Ectodermal cell (in vitro differentiated cells): ENCODE measurements around the gene SLC30A4.
"Not testable (repeated sequence)": the region's sequence is repeated elsewhere in the genome, so short reads cannot be mapped to it uniquely, and the experiment has no call there.

Experiments
- H3K27ac ChIP-seq: 2 replicates; pipeline ENCODE4 v1.7.0; 2013; ENCODE audit warnings: mild to moderate bottlenecking, low read depth, low read length; ENCODE audit not compliant: insufficient read depth, poor library complexity, severe bottlenecking
- H3K27me3 ChIP-seq: 2 replicates; pipeline ENCODE4 v1.7.0; 2013; ENCODE audit warnings: mild to moderate bottlenecking, low read length; ENCODE audit not compliant: insufficient read depth, control insufficient read depth, poor library complexity, severe bottlenecking
- H3K36me3 ChIP-seq: one replicate; pipeline ENCODE4 v1.7.0; 2013; ENCODE audit warnings: low read length; ENCODE audit not compliant: control insufficient read depth, insufficient read depth
- H3K4me1 ChIP-seq: one replicate; pipeline ENCODE4 v1.7.0; 2013; ENCODE audit warnings: low read length; ENCODE audit not compliant: control insufficient read depth, insufficient read depth
- H3K4me3 ChIP-seq: 2 replicates; pipeline ENCODE4 v1.7.0; 2013; ENCODE audit warnings: low read depth, low read length, control low read depth; ENCODE audit not compliant: insufficient read depth
- H3K9me3 ChIP-seq: 2 replicates; pipeline ENCODE4 v1.7.0; 2013; ENCODE audit warnings: mild to moderate bottlenecking, low read length, moderate library complexity; ENCODE audit not compliant: control insufficient read depth
- WGBS, 2 experiments: methylation state at CpG; one replicate each; pipeline ENCODE4 v1.1.7; 2013; ENCODE audit warnings: missing lambda C conversion rate in 2 of 2; 5-methylcytosine and 5-hydroxymethylcytosine counted together

Gene SLC30A4

DNA sequence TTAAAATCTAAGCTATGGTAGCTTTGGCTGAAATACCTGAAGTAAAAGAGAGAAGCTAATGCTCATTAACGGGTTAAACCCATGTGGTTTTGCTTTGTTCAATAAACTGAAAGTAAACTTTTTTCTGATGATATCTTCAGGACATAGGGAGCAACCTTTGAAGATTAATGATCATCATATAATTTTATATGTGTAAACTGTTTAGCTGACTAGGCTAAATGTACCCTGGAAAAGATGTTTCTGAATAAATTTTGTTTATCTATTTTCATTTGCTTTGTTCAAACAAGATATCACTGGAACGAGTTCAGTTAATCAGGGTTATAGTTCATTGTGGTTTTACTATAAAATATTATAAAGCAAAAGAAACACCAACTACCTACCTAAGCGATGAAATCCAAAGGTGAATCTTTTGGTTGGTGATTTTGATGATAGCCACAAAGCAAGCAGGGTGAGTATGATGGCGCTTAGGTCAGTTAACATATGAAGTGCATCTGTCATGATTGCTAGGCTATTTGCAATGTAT, 11.7 kb downstream of the SLC30A4 start:
- Histone ChIP-seq H3K4me1 (no peaks in the 10 kb centered on the region), H3K27me3 (no peaks in the 10 kb centered on the region), H3K27ac (no peak overlapping the region), H3K36me3 (no peaks in the 10 kb centered on the region), H3K4me3 (no peak overlapping the region), H3K9me3 (no peaks in the 10 kb centered on the region)
- WGBS, 2 experiments: 86 to 92% methylated on average over 3 of the region's 4 CpGs

DNA sequence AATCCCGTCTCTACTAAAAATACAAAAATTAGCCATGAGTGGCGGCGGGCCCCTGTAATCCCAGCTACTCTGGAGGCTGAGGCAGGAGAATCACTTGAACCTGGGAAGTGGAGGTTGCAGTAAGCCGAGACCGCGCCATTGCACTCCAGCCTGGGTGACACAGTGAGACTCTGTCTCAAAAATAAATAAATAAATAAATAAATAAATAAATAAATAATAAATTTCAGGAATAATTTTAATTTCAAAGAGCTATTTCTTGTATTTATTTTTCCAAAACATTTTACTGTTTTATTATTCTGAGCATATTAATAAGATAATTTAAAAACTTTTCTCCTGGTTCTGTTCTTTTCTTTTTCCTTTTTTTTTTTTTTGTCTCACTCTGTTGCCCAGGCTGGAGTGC, 15.4 kb downstream of the SLC30A4 start:
- H3K27me3 ChIP-seq, H3K27ac ChIP-seq, H3K4me1 ChIP-seq, H3K4me3 ChIP-seq, H3K36me3 ChIP-seq, H3K9me3 ChIP-seq: not testable (repeated sequence)
- 89 to 94% methylated on average over 6 of the region's 6 CpGs for WGBS, 2 experiments

DNA sequence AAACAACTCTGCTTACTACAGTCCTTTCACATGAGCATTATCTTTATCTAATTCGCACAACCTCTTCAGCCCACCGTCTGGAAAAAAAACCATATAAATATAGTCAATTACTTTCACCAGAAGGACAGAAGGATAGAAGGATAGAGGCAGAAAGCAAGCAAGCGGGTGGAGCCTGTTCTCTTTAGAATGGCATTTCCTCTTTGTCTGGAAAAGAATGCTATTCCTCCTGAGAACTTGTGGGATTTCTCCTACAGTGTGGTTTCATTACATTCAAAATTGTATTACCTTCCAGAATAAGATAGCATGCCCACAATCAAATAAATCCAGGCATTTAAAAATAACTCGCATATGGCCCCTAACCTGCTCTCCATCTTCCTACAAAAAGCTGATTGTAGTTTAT, 23.1 kb downstream of the SLC30A4 start:
- Histone ChIP-seq H3K27ac (no peak overlapping the region), H3K36me3 (no peaks in the 10 kb centered on the region), H3K27me3 (no peaks in the 10 kb centered on the region), H3K9me3 (no peaks in the 10 kb centered on the region), H3K4me3 (no peak overlapping the region), H3K4me1 (no peaks in the 10 kb centered on the region)
- 68 to 74% methylated on average over 3 of the region's 4 CpGs for WGBS, 2 experiments

DNA sequence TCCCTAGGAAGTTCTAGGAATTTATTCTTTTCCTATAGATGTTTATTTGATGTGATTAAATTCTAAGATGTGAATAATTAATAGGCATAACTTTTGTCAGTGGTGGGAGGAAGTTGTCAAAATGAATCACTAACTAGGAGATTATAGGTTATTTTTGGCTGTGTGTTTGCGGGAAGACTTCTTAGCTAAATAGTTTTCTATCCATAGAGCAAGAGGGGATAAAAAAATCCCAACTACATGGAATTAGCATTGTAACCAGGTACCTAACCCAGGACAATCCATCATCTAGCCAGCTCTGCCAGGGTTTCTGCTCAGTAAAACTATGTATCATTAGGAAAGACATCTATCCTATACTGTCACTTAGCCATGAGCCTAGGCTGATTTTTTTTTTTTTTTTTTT, 23.9 kb downstream of the SLC30A4 start:
- H3K9me3 ChIP-seq: no peaks in the 10 kb centered on the region
- H3K27me3 ChIP-seq: no peaks in the 10 kb centered on the region
- no peak overlapping the region for H3K27ac ChIP-seq
- WGBS, 2 experiments: 88 to 100% methylated on average over 1 of the region's 1 CpG
- H3K4me1 ChIP-seq: no peaks in the 10 kb centered on the region
- H3K36me3 ChIP-seq: no peaks in the 10 kb centered on the region
- no peak overlapping the region for H3K4me3 ChIP-seq

DNA sequence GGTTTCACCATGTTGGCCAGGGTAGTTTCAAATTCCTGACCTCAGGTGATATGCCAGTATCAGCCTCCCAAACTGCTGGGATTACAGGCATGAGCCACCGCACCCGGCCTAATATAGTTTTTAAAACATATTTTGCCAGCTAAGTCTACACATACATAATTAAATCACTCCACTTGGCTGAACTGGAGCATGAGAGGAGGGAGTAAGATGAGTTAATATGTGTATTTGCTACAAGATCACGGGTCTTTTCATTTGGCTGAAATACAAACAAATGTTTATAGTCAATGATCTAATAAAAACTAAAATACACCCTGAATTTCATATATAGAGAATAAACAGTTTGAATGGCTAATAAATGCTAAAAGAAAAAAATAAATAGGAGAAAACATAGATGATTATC, 25.3 kb downstream of the SLC30A4 start:
- Histone ChIP-seq H3K9me3 (no peaks in the 10 kb centered on the region), H3K4me3 (no peak overlapping the region)
- WGBS, 2 experiments: 100% methylated on average over 2 of the region's 3 CpGs; no CpG with 5 or more reads in 1 of the 2 experiments

DNA sequence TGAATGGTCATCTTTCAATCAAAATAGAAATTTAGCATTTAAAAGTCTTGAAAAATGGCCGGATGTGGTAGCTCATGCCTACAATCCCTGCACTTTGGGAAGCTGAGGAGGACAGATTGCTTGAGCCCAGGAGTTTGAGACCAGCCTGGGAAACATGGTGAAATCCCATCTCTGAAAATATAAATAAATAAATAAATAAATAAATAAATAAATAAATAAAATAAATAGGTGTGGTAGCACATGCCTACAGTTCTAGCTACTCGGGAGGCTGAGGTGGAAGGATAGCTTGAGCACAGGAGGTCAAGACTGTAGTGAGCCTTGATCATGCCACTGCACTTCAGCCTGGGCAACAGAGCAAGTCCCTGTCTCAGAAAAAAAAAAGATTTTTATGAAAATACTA, 25.9 kb downstream of the SLC30A4 start:
- 85 to 90% methylated on average over 2 of the region's 2 CpGs for WGBS, 2 experiments
- Histone ChIP-seq H3K36me3 (no peaks in the 10 kb centered on the region), H3K9me3 (no peaks in the 10 kb centered on the region), H3K4me1 (no peaks in the 10 kb centered on the region), H3K4me3 (no peak overlapping the region), H3K27me3 (no peaks in the 10 kb centered on the region), H3K27ac (no peak overlapping the region)

More for the DNA sequence above, 25.3 kb downstream of the SLC30A4 start:
- no peaks in the 10 kb centered on the region for H3K27me3 ChIP-seq
- H3K27ac ChIP-seq: no peak overlapping the region
- no peaks in the 10 kb centered on the region for H3K4me1 ChIP-seq
- no peaks in the 10 kb centered on the region for H3K36me3 ChIP-seq

DNA sequence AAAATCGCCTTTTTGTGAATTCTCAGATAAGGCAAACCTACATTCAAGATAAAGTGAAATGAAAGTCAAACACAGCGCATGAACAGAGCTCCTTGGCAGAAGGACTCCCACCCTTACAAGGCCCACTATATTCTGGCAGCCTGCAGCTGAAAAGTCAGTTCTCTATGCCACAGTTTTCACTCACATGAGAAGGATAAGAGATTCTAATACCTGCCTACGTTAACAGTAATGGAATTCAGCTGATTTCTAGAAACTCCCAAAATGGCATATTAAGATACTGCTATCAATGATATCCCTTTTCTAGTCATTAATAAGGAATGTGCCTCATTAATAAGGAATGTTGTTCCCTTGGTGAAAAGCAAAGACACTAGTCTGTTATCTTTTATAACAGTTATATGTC, 27.0 kb downstream of the SLC30A4 start:
- Histone ChIP-seq H3K27me3 (no peaks in the 10 kb centered on the region), H3K27ac (no peak overlapping the region), H3K4me3 (no peak overlapping the region), H3K9me3 (no peaks in the 10 kb centered on the region), H3K36me3 (no peaks in the 10 kb centered on the region), H3K4me1 (no peaks in the 10 kb centered on the region)
- 85 to 93% methylated on average over 3 of the region's 3 CpGs for WGBS, 2 experiments

DNA sequence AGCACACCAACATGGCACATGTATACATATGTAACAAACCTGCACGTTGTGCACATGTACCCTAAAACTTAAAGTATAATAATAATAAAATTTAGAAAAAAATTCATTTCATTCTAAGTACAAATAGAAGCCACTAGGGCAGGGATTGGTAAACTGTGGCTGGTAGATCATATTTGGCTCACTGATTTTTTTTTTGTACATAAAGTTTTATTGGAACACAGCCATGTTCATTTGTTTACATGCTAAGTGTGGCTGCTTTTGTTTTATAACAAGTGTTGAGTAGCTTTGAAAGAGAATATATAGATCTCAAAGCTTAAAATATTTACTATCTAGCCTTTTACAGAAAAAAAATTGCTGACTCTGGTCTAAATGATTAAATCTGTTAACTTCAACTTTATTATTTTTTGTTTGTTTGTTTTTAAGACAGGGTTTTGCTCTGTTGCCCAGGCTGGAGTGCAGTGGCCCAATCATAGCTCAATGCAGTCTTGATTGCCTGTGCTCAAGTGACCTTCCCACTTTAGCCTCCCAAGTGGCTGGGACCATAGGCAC, 32.8 kb downstream of the SLC30A4 start:
- H3K9me3 ChIP-seq: no peaks in the 10 kb centered on the region
- H3K4me1 ChIP-seq: no peaks in the 10 kb centered on the region
- no CpG with 5 or more reads among the region's 1 CpG for WGBS, 2 experiments

DNA sequence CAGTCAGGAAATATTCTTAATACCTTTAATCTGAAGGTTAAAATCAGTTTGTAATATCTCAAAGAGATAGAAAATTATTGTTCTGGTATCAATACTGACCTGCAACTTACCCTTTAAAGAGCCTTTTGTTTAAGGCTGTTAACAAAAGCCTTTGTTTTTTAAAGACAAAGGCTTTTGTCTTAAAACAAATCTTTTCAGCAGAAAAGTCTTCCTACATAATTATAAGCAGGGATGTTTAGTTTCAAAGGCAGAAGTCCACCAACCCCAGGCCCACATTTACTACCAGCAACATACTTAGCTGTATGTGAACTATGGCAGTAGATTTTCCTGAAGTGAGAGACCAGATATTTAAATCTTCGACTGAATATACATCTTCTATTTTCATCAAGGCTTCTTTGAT, 36.2 kb downstream of the SLC30A4 start:
- Histone ChIP-seq H3K27ac (no peak overlapping the region), H3K4me1 (no peaks in the 10 kb centered on the region), H3K4me3 (no peak overlapping the region), H3K9me3 (no peaks in the 10 kb centered on the region), H3K36me3 (no peaks in the 10 kb centered on the region), H3K27me3 (no peaks in the 10 kb centered on the region)
- WGBS, 2 experiments: no CpG with 5 or more reads among the region's 1 CpG

More for the DNA sequence above, 32.8 kb downstream of the SLC30A4 start:
- Histone ChIP-seq H3K27ac (no peak overlapping the region), H3K4me3 (no peak overlapping the region), H3K36me3 (no peaks in the 10 kb centered on the region), H3K27me3 (no peaks in the 10 kb centered on the region)

DNA sequence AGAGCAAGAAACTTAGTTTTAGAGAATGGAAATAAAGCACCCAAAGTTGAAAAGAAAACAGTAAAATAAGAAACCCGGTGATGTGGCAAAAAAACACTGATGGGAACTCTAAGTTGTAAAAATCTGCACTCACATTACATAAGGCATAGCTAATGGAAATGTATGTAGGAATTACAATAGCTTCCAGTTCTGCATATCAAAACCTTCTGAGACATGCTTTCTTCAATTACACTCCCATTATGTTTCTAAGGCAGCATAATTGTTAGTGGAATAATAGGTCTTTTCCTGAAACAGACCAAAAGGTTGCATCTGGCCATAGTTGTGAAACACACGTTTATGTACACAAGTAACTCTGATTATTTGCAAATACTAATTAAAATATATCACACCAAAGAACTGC, 41.4 kb downstream of the SLC30A4 start:
- Histone ChIP-seq H3K4me3 (no peak overlapping the region), H3K9me3 (no peaks in the 10 kb centered on the region), H3K36me3 (no peaks in the 10 kb centered on the region), H3K4me1 (no peaks in the 10 kb centered on the region), H3K27me3 (peaks cover 17% of the 10 kb centered on the region), H3K27ac (no peak overlapping the region)
- whole genome bisulfite sequencing, 2 experiments: 28 to 71% methylated on average over 1 to 2 of the region's 2 CpGs

DNA sequence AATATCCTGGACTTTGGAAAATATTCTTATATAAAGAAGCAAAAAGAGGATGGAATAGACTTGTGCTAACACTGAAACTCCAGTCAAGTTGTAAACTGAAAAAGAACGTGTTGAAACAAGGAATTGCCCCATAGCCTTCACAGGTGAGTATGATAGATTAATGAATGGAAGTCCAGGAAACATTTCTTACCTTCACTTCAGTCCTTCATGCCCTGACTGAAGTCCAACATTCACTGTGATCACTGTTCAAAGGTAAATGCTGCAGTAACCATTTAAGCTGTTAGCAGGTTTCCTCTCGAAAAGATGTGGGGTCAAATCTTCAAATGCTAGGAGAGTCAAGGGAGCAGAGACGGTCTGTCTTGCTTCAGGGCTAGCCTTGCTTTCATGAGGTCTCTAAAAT, 46.1 kb downstream of the SLC30A4 start:
- Histone ChIP-seq H3K4me3 (no peak overlapping the region), H3K36me3 (no peaks in the 10 kb centered on the region), H3K9me3 (no peaks in the 10 kb centered on the region), H3K4me1 (no peaks in the 10 kb centered on the region), H3K27me3 (peaks cover 59% of the 10 kb centered on the region), H3K27ac (no peak overlapping the region)
- 66 to 70% methylated on average over 3 of the region's 3 CpGs for WGBS, 2 experiments
